Measurements from ENCODE around the gene DBX1.

DNA sequence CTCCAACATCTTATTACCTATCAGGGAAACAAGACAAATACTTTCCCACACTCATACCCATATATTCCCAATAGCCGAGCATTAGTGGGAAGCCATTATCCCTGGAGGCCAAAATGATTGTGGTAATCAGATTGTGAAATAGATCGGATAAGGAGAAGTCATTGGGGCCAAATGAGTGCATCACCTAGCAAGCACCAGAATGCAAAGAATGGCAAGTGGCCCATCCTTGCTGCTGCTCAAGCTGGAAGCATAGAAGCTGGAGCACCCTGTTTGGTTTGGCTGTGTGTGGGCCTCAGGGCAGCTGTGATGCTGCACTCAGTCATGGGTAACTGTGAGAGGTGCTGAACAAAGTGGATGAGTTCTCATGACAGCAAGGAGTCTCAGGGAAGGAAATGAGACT, 18.7 kb upstream of the DBX1 start:
- TF ChIP-seq, protein P1, sequence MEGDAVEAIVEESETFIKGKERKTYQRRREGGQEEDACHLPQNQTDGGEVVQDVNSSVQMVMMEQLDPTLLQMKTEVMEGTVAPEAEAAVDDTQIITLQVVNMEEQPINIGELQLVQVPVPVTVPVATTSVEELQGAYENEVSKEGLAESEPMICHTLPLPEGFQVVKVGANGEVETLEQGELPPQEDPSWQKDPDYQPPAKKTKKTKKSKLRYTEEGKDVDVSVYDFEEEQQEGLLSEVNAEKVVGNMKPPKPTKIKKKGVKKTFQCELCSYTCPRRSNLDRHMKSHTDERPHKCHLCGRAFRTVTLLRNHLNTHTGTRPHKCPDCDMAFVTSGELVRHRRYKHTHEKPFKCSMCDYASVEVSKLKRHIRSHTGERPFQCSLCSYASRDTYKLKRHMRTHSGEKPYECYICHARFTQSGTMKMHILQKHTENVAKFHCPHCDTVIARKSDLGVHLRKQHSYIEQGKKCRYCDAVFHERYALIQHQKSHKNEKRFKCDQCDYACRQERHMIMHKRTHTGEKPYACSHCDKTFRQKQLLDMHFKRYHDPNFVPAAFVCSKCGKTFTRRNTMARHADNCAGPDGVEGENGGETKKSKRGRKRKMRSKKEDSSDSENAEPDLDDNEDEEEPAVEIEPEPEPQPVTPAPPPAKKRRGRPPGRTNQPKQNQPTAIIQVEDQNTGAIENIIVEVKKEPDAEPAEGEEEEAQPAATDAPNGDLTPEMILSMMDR (IDR thresholded peaks at IDR 0.05): no peak
- no peak for TF ChIP-seq POLR2A (IDR thresholded peaks at IDR 0.05)

Measured in esophagus squamous epithelium (tissue), 4 donors.